NCI-H345 treated with DMSO at 0.1 percent for 48 hours (cell line): Measurements from ENCODE around the gene PSKH1.

Experiments
- DNase-seq: peaks from one replicate; lab custom pipeline; 2025; ENCODE audit not compliant: unreplicated experiment; lab: John Stamatoyannopoulos, UW

Gene PSKH1

DNA sequence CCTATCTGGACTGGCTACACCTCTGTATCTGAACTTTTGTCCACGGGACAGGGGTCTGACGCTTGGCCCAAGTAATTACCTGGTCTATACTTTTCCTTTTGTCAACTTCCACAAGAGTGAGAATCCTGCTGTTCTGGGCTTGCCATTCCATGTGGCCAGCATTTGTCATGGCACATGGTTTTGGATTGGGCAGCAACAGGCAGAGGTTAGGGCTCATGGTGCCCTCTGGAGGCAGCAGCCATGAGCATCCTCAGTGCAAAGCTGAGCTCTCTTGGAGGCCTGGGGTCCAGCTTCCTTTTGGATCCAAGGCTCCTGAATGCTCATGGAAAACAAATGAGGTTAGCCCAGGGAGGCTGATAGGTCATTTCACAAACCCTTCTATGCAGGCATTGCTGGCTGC, 27.7 kb upstream of the PSKH1 start:
- DNase-seq, result no peak

DNA sequence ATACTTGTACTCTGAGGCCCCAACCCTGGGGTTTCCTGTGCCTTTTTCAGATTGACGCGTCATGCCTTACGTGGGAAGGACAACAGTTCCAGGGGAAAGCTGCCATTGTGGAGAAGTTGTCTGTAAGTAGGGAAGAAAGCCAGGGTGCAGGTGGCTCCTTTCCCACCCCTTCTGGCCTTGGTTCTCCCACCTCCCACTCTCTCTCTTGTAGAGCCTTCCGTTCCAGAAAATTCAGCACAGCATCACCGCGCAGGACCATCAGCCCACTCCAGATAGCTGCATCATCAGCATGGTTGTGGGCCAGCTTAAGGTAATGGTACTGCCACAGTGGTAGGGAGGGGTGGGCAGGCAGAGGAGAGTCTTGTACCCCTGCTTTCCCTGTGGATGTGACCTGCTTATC, 24.8 kb upstream of the PSKH1 start:
- no peak for DNase-seq

DNA sequence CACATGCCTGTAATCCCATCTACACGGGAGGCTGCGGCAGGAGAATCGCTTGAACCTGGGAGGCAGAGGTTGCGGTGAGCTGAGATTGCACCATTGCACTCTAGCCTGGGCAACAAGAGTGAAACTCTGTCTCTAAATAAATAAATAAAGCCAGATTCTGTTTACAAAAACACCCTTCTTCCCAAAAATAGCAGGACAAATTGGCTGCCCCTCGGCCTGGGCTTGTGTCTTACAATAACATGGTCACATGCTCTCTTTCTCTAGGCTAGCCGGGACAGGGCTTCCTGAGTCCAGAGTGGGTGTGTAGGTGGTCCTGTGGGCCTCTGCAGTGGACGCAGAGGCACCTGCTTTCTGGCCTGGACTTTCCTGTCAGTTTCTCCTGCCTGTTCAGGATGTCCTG, 23.4 kb upstream of the PSKH1 start:
- DNase-seq, result no peak

DNA sequence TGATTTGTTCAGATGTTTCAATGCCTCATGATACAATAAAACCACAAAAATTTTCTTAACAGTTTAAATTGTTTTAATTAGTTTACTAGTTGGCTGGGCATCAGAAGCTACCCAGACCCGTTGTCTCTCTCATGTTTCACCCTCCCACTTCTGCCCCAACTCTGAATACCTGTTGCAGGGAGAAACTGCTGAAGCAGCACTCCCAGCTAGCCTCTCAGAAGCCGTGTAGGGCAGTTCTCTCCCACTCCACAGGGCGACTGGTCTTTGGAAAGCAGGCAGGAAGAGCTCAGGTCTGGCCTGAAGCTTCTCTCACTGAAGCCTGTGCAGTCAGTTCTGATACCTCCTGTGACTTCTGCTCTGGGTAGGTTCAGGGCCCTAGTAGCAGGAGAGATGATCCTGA, 21.8 kb upstream of the PSKH1 start:
- DNase-seq, result no peak

DNA sequence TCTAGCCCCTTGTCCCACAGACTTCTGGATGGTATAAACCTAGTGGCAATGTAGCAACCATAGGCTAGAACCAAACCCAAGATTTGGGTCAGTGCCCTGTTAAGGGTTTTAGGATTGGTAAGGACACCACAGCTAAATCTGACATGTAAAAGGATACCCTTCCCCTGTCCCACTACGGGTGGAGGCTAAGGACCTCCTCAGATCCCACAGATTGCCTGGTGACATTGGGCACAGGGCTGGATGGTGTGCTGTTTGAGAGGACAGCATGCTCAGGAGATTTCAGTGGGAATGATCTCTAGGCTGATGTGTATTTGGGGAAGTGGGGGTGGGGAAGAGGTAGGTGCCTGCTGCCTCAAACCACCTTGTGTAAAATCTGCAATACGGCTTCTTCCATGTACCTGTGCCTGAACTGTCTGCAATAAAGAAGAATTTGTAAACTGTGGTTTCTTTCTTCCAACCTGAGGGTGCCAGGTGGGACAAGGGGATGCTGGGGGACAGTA, 20.9 kb upstream of the PSKH1 start:
- no peak for DNase-seq

DNA sequence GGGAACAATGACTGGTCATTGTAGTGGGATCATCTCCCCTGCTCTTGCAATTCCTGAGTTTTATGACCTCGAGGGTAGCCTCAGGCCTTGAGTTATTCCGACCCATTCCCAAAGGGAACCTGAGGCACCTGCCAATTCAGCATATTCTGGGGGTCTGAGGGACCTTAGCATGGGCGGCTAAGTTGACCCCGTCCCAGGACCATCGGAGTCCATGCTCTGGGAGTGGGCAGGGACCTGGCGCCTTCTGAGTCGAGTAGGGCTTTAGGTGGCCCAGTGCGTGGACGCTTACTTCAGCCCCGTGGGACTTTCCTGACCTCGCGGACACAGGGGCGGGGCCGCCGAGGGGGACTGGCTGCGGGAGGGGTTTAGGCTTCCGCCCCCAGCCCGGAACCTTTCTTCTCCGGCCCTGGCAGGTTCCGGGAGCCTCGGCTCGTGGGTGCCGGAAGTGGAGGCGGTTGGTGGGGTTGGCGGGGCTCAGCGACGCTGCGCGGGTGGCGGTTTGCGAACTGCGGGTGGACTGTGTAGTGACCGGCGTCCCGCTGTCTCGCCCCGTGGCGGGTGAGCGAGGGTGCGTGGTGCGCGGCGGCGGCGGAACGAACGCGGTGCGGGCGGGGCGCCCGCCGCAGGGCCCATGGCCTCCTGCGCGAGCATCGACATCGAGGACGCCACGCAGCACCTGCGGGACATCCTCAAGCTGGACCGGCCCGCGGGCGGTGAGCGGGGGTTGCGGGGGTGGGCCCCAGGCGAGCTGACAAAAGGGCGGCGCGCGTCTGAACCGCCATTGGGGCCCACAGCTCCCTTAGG, 20.2 kb upstream of the PSKH1 start, which contains the start of gene EDC4:
TSS of gene EDC4 (plus strand) at position 422 of the 804 bp plus-strand sequence. CDS start at position 632, 210 bp downstream.
- peak; percentile 19 for DNase-seq

DNA sequence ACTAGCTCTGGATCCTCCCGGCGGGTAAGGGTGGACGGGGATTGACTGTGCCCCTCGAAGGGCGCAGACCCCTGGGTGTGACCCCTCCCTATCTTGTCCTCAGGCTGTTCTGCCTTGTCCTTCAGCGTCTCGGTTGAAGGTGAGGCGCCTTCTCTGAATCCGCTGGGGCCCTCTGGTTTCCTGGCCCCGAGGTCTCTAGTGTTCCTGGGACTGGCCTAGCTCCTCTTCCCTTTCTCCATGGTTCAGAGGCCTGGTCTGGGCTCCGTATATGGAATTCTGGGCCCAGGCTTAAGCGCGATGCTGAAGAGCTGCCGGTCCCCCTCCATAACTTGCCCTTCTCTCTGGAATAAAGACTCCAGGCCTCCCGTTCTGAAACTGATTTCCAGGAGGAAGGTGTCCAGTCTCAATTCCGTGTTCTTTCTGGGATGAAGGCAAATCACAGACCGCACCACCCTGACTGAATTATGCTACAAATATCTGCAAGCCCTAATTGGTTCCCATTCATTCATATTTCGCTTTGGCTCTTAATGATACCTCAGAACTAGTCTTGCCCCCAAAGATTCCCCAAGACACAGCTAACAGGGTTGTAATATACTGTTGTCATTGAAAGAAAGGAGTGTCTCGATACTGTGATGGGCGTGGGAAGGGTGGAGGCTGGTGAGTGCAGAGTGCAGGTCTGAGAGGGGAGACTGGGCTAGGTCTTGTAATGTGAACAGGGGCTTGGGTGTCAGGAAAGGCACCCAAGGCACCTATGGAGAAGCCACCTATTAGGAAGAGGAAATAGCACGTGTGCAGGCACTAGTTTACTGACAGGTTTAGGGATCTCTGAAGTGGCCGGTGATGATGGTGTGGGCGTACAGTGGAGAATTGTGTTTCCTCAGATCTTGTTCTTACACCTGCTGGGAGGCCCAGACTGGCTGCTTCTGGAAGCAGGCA, 19.4 kb upstream of the PSKH1 start:
- no peak for DNase-seq

DNA sequence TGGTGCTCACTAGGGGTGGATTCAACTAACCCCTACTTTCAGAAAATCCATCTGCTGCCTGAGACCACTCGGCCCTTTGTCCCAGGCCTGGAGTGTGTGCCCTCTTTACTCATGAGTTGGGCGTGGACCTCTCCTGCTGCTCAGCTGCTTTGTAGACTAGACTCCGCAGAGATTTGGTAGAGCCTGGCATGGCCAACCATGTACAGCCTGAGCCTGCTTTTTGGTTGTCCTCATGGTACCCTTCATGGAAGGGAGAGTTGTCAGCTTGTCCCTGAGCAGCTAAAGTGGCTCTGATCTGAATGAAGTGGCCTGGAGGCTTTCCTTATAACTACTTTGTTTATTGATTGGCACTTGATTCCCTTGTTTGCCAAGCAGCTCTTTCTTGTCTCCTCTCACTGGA, 18.7 kb upstream of the PSKH1 start:
- no peak for DNase-seq

DNA sequence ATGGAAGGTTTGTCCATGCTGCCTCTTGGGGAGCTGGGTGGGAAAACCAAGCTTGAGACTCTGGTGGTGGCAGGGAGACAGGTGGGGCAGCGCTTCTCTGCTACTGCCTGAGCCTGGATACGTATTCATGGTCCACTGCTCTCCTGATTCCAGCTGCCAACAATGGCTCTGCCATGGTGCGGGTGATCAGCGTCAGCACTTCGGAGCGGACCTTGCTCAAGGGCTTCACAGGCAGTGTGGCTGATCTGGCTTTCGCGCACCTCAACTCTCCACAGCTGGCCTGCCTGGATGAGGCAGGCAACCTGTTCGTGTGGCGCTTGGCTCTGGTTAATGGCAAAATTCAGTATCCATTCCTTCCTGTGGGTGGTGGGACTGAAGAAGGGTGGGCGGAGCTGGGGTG, 16.0 kb upstream of the PSKH1 start:
- no peak for DNase-seq

DNA sequence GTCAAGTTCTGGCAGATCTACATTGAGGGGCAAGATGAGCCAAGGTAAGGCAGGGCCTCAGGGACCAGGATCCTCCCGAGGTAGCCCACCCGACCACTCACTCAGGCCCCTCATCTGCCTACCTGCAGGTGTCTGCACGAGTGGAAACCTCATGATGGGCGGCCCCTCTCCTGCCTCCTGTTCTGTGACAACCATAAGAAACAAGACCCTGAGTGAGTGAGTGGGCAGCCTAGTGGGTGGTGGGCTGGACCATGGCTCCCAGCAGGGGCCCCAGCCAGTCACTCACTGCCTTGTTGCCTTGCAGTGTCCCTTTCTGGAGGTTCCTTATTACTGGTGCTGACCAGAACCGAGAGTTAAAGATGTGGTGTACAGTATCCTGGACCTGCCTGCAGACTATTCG, 14.8 kb upstream of the PSKH1 start:
- DNase-seq, result no peak

DNA sequence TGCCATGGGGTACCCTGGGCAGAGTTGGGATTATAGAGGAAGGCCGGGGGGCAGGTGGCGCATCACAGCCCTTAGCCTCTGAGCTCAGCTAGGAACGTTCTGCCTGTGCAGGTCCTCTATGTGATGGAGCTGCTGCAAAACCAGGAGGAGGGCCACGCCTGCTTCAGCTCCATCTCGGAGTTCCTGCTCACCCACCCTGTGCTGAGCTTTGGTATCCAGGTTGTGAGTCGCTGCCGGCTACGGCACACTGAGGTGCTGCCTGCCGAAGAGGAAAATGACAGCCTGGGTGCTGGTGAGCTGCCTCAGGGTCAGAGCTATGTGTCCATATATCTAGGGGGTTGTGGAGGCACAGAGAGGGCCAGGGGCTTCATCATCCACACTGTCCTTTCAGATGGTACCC, 14.2 kb upstream of the PSKH1 start:
- DNase-seq, result no peak

DNA sequence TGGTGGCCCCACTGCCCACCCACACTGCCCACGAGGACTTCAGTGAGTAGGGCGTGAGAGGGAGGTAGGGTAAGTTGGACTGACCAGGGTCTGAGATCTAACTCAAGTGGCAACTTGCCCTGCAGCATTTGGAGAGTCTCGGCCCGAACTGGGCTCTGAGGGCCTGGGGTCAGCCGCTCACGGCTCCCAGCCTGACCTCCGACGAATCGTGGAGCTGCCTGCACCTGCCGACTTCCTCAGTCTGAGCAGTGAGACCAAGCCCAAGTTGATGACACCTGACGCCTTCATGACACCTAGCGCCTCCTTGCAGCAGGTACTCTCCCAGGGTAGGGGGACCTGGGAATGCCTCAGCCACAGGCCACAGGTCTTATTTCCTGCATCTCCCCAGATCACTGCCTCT, 13.6 kb upstream of the PSKH1 start:
- no peak for DNase-seq

DNA sequence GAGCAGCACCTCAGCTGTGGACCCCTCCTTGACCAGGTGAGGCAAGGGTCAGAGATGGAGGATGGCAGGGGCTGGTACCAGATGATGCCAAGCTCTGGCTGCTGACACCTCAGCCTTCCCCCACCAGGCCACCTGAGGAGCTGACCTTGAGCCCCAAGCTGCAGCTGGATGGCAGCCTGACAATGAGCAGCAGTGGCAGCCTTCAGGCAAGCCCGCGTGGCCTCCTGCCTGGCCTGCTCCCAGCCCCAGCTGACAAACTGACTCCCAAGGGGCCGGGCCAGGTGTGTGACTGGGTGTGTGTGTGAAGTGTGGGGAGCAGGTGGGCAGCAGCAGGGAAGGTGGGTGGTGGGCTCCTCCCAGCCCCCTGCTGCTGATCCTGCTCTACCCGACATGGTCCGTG, 13.1 kb upstream of the PSKH1 start:
- DNase-seq, result no peak

DNA sequence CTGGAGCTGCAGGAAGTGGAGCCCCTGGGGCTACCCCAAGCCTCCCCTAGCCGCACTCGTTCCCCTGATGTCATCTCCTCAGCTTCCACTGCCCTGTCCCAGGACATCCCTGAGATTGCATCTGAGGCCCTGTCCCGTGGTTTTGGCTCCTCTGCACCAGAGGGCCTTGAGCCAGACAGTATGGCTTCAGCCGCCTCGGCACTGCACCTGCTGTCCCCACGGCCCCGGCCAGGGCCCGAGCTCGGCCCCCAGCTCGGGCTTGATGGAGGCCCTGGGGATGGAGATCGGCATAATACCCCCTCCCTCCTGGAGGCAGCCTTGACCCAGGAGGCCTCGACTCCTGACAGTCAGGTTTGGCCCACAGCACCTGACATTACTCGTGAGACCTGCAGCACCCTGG, 12.5 kb upstream of the PSKH1 start:
- DNase-seq, result no peak

DNA sequence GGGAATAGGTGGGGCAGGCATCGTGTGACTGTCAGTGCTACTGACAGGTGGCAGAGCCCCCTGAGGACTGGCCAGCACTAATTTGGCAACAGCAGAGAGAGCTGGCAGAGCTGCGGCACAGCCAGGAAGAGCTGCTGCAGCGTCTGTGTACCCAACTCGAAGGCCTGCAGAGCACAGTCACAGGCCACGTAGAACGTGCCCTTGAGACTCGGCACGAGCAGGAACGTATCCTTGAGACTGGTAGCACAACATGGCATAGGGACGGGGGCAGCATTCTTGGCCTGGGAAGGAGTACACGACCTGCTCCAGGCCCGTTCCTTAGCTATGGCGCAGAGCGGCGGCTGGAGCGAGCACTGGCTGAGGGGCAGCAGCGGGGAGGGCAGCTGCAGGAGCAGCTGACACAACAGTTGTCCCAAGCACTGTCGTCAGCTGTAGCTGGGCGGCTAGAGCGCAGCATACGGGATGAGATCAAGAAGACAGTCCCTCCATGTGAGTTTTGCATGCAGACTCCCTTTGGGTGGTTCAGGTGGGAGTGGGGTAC, 11.4 kb upstream of the PSKH1 start:
- no peak for DNase-seq

DNA sequence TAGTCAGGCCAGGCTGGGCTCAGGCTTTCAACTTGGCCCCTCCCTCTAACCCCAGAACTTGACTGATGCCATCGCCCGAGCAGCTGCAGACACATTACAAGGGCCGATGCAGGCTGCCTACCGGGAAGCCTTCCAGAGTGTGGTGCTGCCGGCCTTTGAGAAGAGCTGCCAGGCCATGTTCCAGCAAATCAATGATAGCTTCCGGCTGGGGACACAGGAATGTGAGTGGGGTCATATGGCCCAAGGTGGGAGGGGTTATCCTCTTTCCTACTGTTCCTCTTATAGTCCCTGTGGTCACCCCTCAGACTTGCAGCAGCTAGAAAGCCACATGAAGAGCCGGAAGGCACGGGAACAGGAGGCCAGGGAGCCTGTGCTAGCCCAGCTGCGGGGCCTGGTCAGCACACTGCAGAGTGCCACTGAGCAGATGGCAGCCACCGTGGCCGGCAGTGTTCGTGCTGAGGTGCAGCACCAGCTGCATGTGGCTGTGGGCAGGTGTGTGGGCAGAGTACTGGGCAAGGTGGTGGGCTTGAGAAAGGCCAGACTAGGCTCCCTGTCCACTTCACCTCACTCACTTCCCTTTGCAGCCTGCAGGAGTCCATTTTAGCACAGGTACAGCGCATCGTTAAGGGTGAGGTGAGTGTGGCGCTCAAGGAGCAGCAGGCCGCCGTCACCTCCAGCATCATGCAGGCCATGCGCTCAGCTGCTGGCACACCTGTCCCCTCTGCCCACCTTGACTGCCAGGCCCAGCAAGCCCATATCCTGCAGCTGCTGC, 10.5 kb upstream of the PSKH1 start:
- DNase-seq, result no peak

DNA sequence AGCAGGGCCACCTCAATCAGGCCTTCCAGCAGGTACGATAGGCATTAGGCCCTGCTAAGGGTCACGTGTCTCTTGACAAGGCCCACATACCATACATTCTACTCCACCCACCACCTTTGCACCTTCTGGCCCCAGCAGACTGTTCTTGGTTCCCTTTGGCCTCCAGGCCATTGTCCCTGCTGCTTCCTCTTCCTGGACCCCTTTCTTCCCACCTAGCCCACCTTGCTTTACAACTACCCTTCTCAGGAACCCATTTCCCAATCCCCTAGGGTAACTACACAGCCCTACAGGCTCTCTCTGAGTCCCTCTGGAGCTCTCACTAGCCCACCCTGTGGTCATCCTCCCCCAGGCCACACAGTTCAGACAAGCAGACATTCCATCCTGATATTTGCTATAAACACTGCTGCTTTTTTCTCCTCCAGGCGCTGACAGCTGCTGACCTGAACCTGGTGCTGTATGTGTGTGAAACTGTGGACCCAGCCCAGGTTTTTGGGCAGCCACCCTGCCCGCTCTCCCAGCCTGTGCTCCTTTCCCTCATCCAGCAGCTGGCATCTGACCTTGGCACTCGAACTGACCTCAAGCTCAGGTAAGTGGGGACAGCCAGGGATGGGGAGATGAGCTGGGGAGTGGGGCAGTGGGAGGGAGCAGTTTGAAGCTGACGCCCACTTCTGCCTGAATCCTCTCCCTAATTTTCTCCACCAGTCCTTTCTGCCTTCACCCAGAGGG, 9.7 kb upstream of the PSKH1 start:
- DNase-seq, result no peak

DNA sequence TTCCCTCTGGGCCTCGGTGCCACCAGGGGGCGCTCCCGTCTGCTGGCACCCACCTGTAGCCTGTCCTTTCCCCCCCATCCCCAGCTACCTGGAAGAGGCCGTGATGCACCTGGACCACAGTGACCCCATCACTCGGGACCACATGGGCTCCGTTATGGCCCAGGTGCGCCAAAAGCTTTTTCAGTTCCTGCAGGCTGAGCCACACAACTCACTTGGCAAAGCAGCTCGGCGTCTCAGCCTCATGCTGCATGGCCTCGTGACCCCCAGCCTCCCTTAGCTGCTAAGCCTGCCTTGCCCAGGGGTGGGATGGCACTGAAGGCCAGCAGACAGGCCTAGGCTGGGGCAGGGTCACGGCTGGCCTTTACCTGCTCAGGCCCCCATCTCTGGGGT, 9.2 kb upstream of the PSKH1 start:
- no peak for DNase-seq

DNA sequence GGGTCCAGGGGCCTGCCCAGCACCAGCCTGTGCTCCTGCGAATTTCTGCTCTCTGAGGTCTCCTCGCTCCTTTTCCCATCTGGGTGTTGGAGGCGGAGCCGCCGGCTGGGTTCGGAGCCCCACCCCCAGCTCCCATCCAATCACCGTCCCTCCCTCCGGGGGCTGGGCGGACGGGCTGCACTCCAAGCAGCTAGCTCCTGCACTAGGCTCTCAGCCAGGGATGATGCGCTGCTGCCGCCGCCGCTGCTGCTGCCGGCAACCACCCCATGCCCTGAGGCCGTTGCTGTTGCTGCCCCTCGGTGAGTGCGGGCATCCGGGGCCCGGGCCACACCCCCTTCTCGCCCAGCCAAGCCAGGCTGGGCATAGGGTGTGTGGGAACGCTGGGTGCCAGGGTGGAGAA, 8.4 kb upstream of the PSKH1 start, which contains the start of gene NRN1L:
TSS of gene NRN1L (plus strand) at position 202 of the 400 bp plus-strand sequence. CDS start at position 221, 19 bp downstream.
- no peak for DNase-seq

DNA sequence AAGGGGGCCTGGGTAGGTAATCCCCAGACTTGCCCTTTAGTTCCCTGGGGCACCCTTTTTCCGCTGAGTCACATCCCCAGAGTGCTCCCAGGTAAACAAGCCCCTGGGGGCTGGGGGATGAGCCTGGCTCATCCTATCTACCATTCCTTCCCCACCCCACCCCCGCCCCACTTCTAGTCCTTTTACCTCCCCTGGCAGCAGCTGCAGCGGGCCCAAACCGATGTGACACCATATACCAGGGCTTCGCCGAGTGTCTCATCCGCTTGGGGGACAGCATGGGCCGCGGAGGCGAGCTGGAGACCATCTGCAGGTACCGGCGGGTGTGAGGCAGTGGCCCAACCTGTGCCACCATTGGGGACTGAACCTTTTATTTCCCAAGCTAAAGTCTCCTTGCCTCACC, 7.5 kb upstream of the PSKH1 start:
- no peak for DNase-seq
